Subcutaneous abdominal adipose tissue (tissue), 5 donors: ENCODE results near the gene PIRT.

Experiments
- H3K27ac ChIP-seq: one replicate; pipeline ENCODE4 v1.7.0; 2013; ENCODE audit warnings: low read depth, mild to moderate bottlenecking, inconsistent platforms, low read length, moderate library complexity
- H3K27me3 ChIP-seq, 5 donors: one replicate each; pipeline ENCODE4 v1.7.0; 2013; ENCODE audit warnings: low read length in 5 of 5, inconsistent platforms in 1 of 5; ENCODE audit not compliant: control insufficient read depth in 5 of 5, insufficient read depth in 4 of 5
- H3K36me3 ChIP-seq, 5 donors: one replicate each; pipeline ENCODE4 v1.7.0; 2013; ENCODE audit warnings: low read length in 5 of 5; ENCODE audit not compliant: control insufficient read depth in 5 of 5, insufficient read depth in 5 of 5
- H3K4me1 ChIP-seq, 5 donors: one replicate each; pipeline ENCODE4 v1.7.0; 2013; ENCODE audit warnings: low read length in 5 of 5, mild to moderate bottlenecking in 3 of 5, moderate library complexity in 1 of 5; ENCODE audit not compliant: control insufficient read depth in 5 of 5, insufficient read depth in 5 of 5
- H3K4me3 ChIP-seq, 5 donors: one replicate each; pipeline ENCODE4 v1.7.0; 2013; ENCODE audit warnings: low read length in 5 of 5, low read depth in 1 of 5
- H3K9ac ChIP-seq, 5 donors: one replicate each; pipeline ENCODE4 v1.7.0; 2013; ENCODE audit warnings: low read length in 5 of 5, mild to moderate bottlenecking in 4 of 5, moderate library complexity in 3 of 5
- H3K9me3 ChIP-seq, 5 donors: one replicate each; pipeline ENCODE4 v1.7.0; 2013; ENCODE audit warnings: low read length in 5 of 5; ENCODE audit not compliant: control insufficient read depth in 5 of 5
- donor health status: healthy.
- donor health status: healthy.
- donor health status: healthy.
- donor health status: healthy.
- donor health status: healthy.

The PIRT gene

DNA sequence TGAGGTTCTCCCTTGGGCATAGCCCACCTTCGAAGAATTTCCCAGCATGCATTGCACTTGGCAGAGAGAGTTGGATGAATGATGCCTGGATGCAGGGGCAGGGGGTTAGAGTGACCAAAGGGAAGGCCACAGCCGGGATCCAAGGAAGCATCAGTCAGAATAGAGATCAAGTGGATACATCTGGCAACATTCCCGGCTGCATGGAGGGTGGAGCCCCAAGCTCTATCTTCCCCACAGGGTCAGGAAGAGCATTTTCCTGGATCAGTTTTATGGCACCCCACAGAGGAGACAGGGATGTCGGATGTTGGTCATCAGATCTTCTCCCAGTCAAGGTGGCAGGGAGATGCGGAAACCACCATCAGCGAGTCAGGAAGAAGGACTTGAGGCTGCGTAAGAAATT, 13.0 kb downstream of the PIRT start:
- Histone ChIP-seq H3K27ac (no peak overlapping the region), H3K27me3 (peaks cover 0 to 2% (median 0%) of the 10 kb centered on the region in 5 donors), H3K4me1 (no peaks in the 10 kb centered on the region), H3K9ac (no peak overlapping the region), H3K36me3 (no peaks in the 10 kb centered on the region), H3K4me3 (no peak overlapping the region), H3K9me3 (no peaks in the 10 kb centered on the region)

DNA sequence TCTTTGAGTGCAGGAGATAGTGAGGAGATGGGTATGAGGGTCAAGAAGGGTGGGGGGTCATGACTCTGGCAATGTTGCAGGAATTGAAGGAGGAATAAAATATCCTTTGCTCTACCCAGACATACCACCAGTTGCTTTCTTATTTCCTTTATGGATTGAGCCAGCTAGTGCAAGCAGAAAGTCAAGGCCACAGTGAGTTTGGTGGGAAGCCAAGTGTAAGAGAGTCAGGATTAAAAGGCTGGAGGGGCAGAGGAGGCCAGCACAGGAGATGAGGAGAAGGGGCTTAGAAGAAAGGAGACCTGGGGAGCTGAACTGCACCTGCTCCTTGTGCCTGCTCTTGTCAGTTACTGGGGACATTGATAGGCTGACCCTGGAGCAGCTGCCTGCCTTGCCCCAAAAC, 16.1 kb downstream of the PIRT start:
- no peak overlapping the region for H3K27ac ChIP-seq
- H3K9me3 ChIP-seq = no peaks in the 10 kb centered on the region
- no peak overlapping the region for H3K9ac ChIP-seq
- no peaks in the 10 kb centered on the region for H3K36me3 ChIP-seq
- no peaks in the 10 kb centered on the region for H3K4me1 ChIP-seq
- H3K27me3 ChIP-seq = peaks cover 0 to 2% (median 0%) of the 10 kb centered on the region in 5 donors
- H3K4me3 ChIP-seq = no peak overlapping the region

DNA sequence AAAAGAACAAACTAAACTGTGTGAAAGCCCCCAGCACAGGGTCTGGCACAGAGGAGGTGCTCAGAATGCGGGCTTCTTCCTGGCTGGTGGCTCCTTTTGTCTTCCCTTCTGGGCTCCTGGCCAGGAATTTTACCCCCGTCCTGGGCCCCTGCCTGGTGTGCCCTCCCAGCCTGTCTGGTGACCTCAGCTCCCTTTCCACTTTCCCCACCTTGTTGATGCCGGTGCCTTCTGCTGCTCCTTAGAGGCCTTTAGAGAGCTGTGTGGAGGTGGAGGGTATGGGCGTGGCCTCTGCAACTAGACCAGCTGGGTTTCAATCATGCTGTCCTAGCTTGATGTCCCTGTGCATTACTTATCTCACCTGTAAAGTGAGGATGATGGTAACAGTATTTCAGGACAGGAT, 16.8 kb downstream of the PIRT start:
- no peaks in the 10 kb centered on the region for H3K36me3 ChIP-seq
- H3K9ac ChIP-seq = no peak overlapping the region
- peaks cover 0 to 2% (median 0%) of the 10 kb centered on the region in 5 donors for H3K27me3 ChIP-seq
- no peak overlapping the region for H3K4me3 ChIP-seq
- H3K9me3 ChIP-seq = no peaks in the 10 kb centered on the region
- no peak overlapping the region for H3K27ac ChIP-seq
- H3K4me1 ChIP-seq = no peaks in the 10 kb centered on the region

DNA sequence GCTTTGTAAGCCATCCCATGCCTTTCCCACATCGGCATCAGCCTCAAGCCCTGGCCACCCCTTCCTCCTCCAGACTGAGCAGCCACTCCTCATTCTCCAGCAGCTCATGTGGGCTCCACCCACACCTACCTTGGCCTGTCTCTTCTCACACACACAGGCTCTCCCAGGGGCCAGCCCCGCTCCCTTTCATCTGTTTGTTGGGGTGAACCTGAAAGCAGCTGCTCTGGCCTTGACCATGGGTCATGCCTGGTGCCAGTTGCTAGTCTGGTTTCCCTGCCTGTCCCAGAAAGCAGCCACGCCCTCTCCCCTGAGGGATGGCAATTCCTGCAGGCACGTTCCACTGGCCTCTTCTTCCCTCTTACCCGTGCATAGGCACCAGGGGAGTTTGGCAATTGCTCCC, 22.6 kb downstream of the PIRT start:
- Histone ChIP-seq H3K27ac (no peak overlapping the region), H3K4me3 (no peak overlapping the region), H3K4me1 (peaks cover 0 to 3% (median 0%) of the 10 kb centered on the region in 5 donors), H3K9me3 (no peaks in the 10 kb centered on the region), H3K36me3 (no peaks in the 10 kb centered on the region), H3K27me3 (no peaks in the 10 kb centered on the region), H3K9ac (no peak overlapping the region)

DNA sequence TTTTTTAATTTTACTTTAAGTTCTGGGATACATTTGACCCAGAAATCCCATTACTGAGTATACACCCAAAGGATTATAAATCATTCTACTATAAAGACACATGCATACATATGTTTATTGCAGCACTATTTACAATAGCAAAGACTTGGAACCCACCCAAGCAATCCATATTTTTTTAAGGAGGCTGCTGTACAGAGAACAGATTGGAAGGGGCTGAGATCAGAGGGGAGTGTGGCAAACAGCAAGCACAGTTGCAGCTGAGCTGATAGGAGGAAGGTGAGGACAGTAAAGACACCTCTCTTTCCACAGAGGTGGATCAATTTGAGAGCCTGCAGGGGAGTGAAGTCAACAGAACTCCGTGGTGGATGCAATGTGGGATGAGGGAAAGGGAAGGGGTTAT, 23.8 kb downstream of the PIRT start:
- H3K9me3 ChIP-seq = no peaks in the 10 kb centered on the region
- no peaks in the 10 kb centered on the region for H3K27me3 ChIP-seq
- no peak overlapping the region for H3K27ac ChIP-seq
- peaks cover 0 to 3% (median 0%) of the 10 kb centered on the region in 5 donors for H3K4me1 ChIP-seq
- no peaks in the 10 kb centered on the region for H3K36me3 ChIP-seq
- H3K4me3 ChIP-seq = no peak overlapping the region
- H3K9ac ChIP-seq = no peak overlapping the region

DNA sequence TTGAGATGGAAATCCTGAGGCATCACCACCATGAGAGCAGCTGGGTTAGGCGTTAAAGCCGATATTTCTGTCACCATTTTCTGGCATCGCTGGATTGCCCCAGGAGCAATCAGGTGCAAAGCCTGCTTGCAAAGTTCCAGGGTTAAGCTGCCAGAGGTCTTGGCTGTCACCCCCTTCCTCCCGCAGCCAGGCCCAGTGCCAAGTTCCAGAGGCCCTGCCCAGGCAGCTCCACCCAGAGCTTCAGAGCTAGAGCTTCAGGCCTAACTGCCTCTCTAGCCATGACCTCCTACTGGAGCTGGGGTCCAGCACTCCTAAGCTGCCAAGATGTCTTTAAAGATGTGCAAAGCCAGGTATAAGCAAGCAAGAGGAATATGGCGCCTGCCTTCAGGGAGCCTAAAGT, 25.2 kb downstream of the PIRT start:
- no peak overlapping the region for H3K27ac ChIP-seq
- no peak overlapping the region for H3K4me3 ChIP-seq
- H3K27me3 ChIP-seq = no peaks in the 10 kb centered on the region
- H3K4me1 ChIP-seq = peaks cover 0 to 3% (median 0%) of the 10 kb centered on the region in 5 donors
- H3K9ac ChIP-seq = no peak overlapping the region
- H3K9me3 ChIP-seq = no peaks in the 10 kb centered on the region
- H3K36me3 ChIP-seq = no peaks in the 10 kb centered on the region

DNA sequence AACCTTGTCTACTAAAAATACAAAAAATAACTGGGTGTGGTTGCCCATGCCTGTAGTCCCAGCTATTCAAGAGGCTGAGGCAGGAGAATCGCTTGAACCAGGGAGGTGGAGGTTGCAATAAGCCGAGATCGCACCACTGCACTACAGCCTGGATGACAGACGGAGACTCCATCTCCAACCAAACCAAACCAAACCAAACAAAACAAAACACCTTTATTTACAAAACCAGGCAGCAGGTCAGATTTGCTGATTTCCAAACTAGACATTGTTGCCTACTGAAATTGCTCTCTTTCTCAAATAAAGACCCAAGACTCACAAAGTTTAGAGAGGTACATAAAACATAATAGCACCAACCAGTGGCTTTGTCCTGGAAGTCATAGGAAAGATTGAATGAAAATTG, 28.3 kb downstream of the PIRT start:
- Histone ChIP-seq H3K9me3 (no peaks in the 10 kb centered on the region), H3K4me1 (peaks cover 0 to 3% (median 0%) of the 10 kb centered on the region in 5 donors), H3K27me3 (no peaks in the 10 kb centered on the region), H3K9ac (no peak overlapping the region), H3K27ac (no peak overlapping the region), H3K4me3 (no peak overlapping the region), H3K36me3 (no peaks in the 10 kb centered on the region)

DNA sequence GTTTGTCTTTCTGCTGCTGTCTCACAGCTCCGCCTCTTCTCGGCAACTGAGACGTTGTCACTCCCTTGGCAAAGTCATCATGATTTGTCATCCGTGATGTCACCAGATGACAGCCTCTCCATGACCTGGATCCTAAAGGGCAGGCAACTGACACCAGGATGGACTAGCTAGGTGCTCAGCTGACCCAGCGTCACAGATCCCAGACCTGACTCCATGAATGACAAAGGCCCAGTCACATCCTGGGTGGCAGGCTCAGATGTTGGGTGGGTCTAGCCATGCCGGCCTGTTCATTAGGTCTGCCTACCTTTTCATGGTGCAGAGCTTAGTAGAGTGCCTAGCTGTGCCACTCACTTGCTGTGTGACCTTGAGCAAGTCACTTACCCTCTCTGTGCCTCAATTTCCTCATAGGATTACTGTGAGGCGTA, 30.2 kb downstream of the PIRT start:
- Histone ChIP-seq H3K9me3 (no peaks in the 10 kb centered on the region), H3K27ac (no peak overlapping the region), H3K4me3 (no peak overlapping the region)

DNA sequence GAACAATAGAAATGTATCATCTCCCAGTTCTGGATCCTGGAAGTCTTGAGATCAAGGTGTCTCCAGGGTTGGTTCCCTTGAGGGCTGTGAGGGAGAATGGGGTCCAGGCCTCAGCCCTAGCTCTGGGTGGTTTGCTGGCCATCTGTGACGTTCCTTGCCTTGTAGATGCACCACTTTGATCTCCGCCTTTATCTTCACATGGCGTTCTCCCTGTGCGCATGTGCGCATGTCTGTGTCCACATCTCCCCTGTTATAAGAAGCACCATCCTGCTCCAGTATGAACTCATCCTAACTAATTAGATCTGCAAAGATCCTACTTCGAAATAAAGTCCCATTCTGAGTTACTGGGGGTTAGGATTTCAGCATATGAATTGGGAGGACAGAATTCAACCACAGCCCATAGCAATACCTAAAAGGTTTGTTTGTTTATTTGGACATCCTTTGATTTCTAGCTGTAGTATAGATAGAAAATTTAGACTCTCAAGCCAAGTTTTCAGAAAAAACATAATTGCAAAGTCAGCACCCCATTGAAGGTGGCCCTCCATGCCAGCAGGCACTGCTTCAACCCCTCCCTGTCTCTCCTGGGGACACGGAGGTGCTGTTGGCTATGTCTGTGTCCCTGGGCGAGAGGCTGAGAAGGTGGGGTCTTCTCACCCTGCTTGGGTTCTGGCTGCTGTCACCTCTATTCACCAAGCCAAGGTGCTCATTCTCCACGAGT, 31.2 kb downstream of the PIRT start:
- Histone ChIP-seq H3K27ac (no peak overlapping the region), H3K9me3 (no peaks in the 10 kb centered on the region), H3K4me3 (no peak overlapping the region), H3K27me3 (no peaks in the 10 kb centered on the region), H3K9ac (no peak overlapping the region), H3K4me1 (peaks cover 0 to 2% (median 0%) of the 10 kb centered on the region in 5 donors), H3K36me3 (no peaks in the 10 kb centered on the region)

More for the DNA sequence above, 30.2 kb downstream of the PIRT start:
- no peaks in the 10 kb centered on the region for H3K36me3 ChIP-seq
- no peak overlapping the region for H3K9ac ChIP-seq
- peaks cover 0 to 4% (median 0%) of the 10 kb centered on the region in 5 donors for H3K4me1 ChIP-seq
- H3K27me3 ChIP-seq = no peaks in the 10 kb centered on the region

DNA sequence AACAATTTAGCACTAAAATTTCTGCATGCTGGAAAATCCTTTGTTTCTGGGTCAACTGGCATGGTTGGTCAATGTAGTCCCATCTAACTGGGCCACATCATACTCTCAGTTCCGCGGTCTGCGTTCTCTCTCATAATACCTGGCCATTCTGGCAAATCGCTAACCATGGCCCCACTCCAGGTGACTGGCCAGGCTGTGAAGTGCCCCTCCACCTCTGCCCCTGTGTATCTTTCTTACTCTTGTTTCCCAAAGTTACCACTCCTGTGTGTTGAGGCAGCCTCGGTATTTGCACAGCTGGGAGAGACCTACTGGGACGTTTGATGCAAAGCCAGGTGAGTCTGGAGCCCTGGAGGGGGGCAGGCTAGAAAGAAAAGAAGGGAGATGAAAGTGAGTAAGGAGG, 32.0 kb downstream of the PIRT start:
- no peak overlapping the region for H3K4me3 ChIP-seq
- H3K4me1 ChIP-seq = peaks cover 0 to 2% (median 0%) of the 10 kb centered on the region in 5 donors
- H3K27me3 ChIP-seq = no peaks in the 10 kb centered on the region
- H3K27ac ChIP-seq = no peak overlapping the region
- H3K36me3 ChIP-seq = no peaks in the 10 kb centered on the region
- H3K9ac ChIP-seq = no peak overlapping the region
- no peaks in the 10 kb centered on the region for H3K9me3 ChIP-seq
